IMR-90 (cell line): ENCODE measurements around the gene TTLL4. TPM values are rescaled to one million over a fixed set of nuclear protein-coding genes. Genes with fewer than 3 reads are reported as not detected.

Experiments
- ATAC-seq: fragments of 200-7000 bp; cut with Tn5 transposase; 2 replicates; pipeline ENCODE4 v1.9.1; 2020; ENCODE audit warnings: low read depth, mild to moderate bottlenecking, moderate library complexity
- BruUV-seq: library from RNA; stranded (reverse); fragments of 400-500 nt; replicated peaks from 2 replicates; lab custom pipeline; 2021; lab: Mats Ljungman, UMichigan
- CTCF ChIA-PET: fragments of 300-600 bp; formaldehyde crosslinking; extraction: SDS; loops from one replicate; lab custom pipeline; 2021; ENCODE audit warnings: antibody characterized with exemption; lab: Yijun Ruan, JAX
- POLR2A ChIA-PET: fragments of 300-600 bp; sonication (Branson Sonifier 250); formaldehyde crosslinking; loops from one replicate; lab custom pipeline; 2022; ENCODE audit warnings: antibody characterized with exemption; ENCODE audit not compliant: unreplicated experiment; lab: Charles Lee
- DNase-seq: peaks from one replicate; pipeline ENCODE4 v3.0.0; 2013
- H2AFZ ChIP-seq: replicated peaks from 2 replicates; pipeline ENCODE3; 2013; ENCODE audit warnings: low read length, mild to moderate bottlenecking; ENCODE audit not compliant: poor library complexity
- H2AK5ac ChIP-seq: 2 replicates; pipeline ENCODE4 v1.6.1; 2013; ENCODE audit warnings: low read depth, low read length, inconsistent platforms
- H2AK9ac ChIP-seq: replicated peaks from 2 replicates; pipeline ENCODE3; 2013; ENCODE audit warnings: mild to moderate bottlenecking, low read depth, low read length, moderate library complexity; ENCODE audit not compliant: poor library complexity
- H2BK120ac ChIP-seq: 2 replicates; pipeline ENCODE4 v1.6.1; 2013; ENCODE audit warnings: low read depth, low read length, inconsistent platforms
- H2BK15ac ChIP-seq: 3 replicates; pipeline ENCODE4 v1.6.1; 2013; ENCODE audit warnings: low read depth, low read length, inconsistent platforms
- H2BK20ac ChIP-seq: 2 replicates; pipeline ENCODE4 v1.6.1; 2013; ENCODE audit warnings: low read depth, mild to moderate bottlenecking, inconsistent platforms, low read length, moderate library complexity
- H2BK5ac ChIP-seq: 2 replicates; pipeline ENCODE4 v1.6.1; 2013; ENCODE audit warnings: mild to moderate bottlenecking, low read depth, low read length, inconsistent platforms; ENCODE audit not compliant: poor library complexity, severe bottlenecking
- H3K14ac ChIP-seq: replicated peaks from 2 replicates; pipeline ENCODE4 v1.6.1; 2013; ENCODE audit warnings: low read depth, low read length, inconsistent platforms
- H3K18ac ChIP-seq: 2 replicates; pipeline ENCODE4 v1.6.1; 2013; ENCODE audit warnings: low read depth, low read length, control low read depth
- H3K23ac ChIP-seq: 2 replicates; pipeline ENCODE4 v1.6.1; 2013; ENCODE audit warnings: low read depth, low read length, inconsistent platforms
- H3K27ac ChIP-seq: 2 replicates; pipeline ENCODE4 v1.5.1; 2013; ENCODE audit warnings: mild to moderate bottlenecking, control low read depth, low read length; ENCODE audit not compliant: insufficient read depth
- H3K27me3 ChIP-seq: 2 replicates; pipeline ENCODE4 v1.6.1; 2013; ENCODE audit warnings: low read length; ENCODE audit not compliant: control insufficient read depth, insufficient read depth
- H3K36me3 ChIP-seq: 2 replicates; pipeline ENCODE4 v1.6.1; 2013; ENCODE audit warnings: low read length, mixed read lengths; ENCODE audit not compliant: control insufficient read depth, insufficient read depth
- H3K4ac ChIP-seq: 2 replicates; pipeline ENCODE4 v1.6.1; 2013; ENCODE audit warnings: low read depth, low read length, inconsistent platforms
- H3K4me1 ChIP-seq: 2 replicates; pipeline ENCODE4 v1.6.1; 2013; ENCODE audit warnings: low read length, mixed read lengths; ENCODE audit not compliant: control insufficient read depth, insufficient read depth
- H3K4me2 ChIP-seq: 2 replicates; pipeline ENCODE4 v1.6.1; 2013; ENCODE audit warnings: low read depth, mild to moderate bottlenecking, control low read depth, low read length, moderate library complexity
- H3K4me3 ChIP-seq: 2 replicates; pipeline ENCODE4 v1.5.1; 2013; ENCODE audit warnings: low read depth, mild to moderate bottlenecking, control low read depth, low read length, moderate library complexity; ENCODE audit not compliant: insufficient read depth
- H3K56ac ChIP-seq: 2 replicates; pipeline ENCODE4 v1.6.1; 2013; ENCODE audit warnings: low read length, inconsistent platforms; ENCODE audit not compliant: insufficient read depth; ENCODE audit errors: extremely low read depth
- H3K79me1 ChIP-seq, 2 experiments: 2 replicates each; pipeline ENCODE4 v1.6.1; 2013; ENCODE audit warnings: low read length in 2 of 2, inconsistent platforms in 1 of 2, low read depth in 1 of 2
- H3K9ac ChIP-seq: 2 replicates; pipeline ENCODE4 v1.6.1; 2013; ENCODE audit warnings: low read depth, low read length, control low read depth
- H3K9me1 ChIP-seq: 2 replicates; pipeline ENCODE4 v1.6.1; 2013; ENCODE audit warnings: low read length, inconsistent platforms; ENCODE audit not compliant: insufficient read depth
- H3K9me3 ChIP-seq: 2 replicates; pipeline ENCODE4 v1.6.1; 2013; ENCODE audit warnings: low read length; ENCODE audit not compliant: control insufficient read depth, insufficient read depth
- H4K20me1 ChIP-seq: 2 replicates; pipeline ENCODE4 v1.6.1; 2013; ENCODE audit warnings: low read length, inconsistent platforms; ENCODE audit not compliant: insufficient read depth
- H4K5ac ChIP-seq: 2 replicates; pipeline ENCODE4 v1.6.1; 2013; ENCODE audit warnings: mild to moderate bottlenecking, low read depth, low read length, control low read depth
- H4K8ac ChIP-seq, 2 experiments: 2 replicates each; pipeline ENCODE4 v1.6.1; 2013; ENCODE audit warnings: low read depth in 2 of 2, low read length in 2 of 2, control low read depth in 1 of 2, inconsistent platforms in 1 of 2
- H4K91ac ChIP-seq: 2 replicates; pipeline ENCODE4 v1.6.1; 2013; ENCODE audit warnings: low read depth, low read length, inconsistent platforms; ENCODE audit not compliant: insufficient read depth
- BHLHE40 ChIP-seq: fragments of 150-350 bp; IDR thresholded peaks from 2 replicates; pipeline ENCODE4 v1.6.1; 2016; ENCODE audit warnings: mild to moderate bottlenecking, low read depth, low read length
- CEBPB ChIP-seq: IDR thresholded peaks from 2 replicates; pipeline ENCODE4 v1.6.1; 2012; ENCODE audit warnings: low read depth, low read length, improper control_type of control experiment
- CTCF ChIP-seq: conservative IDR thresholded peaks from 2 replicates; pipeline ENCODE4 v1.5.1; 2012; ENCODE audit warnings: mild to moderate bottlenecking, low read depth, low read length, improper control_type of control experiment
- ELK1 ChIP-seq: fragments of 150-350 bp; IDR thresholded peaks from 2 replicates; pipeline ENCODE4 v1.6.1; 2016; ENCODE audit warnings: low read depth, mild to moderate bottlenecking, low read length, moderate library complexity, borderline replicate concordance
- FOS ChIP-seq: fragments of 150-350 bp; IDR thresholded peaks from 2 replicates; pipeline ENCODE4 v1.6.1; 2016; ENCODE audit warnings: low read depth, low read length
- MAFK ChIP-seq: IDR thresholded peaks from 2 replicates; pipeline ENCODE4 v1.6.1; 2012; ENCODE audit warnings: low read depth, low read length, improper control_type of control experiment
- MAZ ChIP-seq: IDR thresholded peaks from 2 replicates; pipeline ENCODE4 v1.6.1; 2012; ENCODE audit warnings: low read depth, mild to moderate bottlenecking, low read length, improper control_type of control experiment, moderate library complexity, borderline replicate concordance
- MXI1 ChIP-seq: IDR thresholded peaks from 2 replicates; pipeline ENCODE4 v1.6.1; 2012; ENCODE audit warnings: low read depth, mild to moderate bottlenecking, low read length, moderate library complexity, borderline replicate concordance
- NFE2L2 ChIP-seq: fragments of 150-350 bp; IDR thresholded peaks from 2 replicates; pipeline ENCODE4 v1.6.1; 2016; ENCODE audit warnings: low read depth, mild to moderate bottlenecking, low read length
- POLR2A ChIP-seq: IDR thresholded peaks from 2 replicates; pipeline ENCODE4 v1.6.1; 2012; ENCODE audit warnings: mild to moderate bottlenecking, low read depth, low read length
- RAD21 ChIP-seq: IDR thresholded peaks from 2 replicates; pipeline ENCODE4 v1.6.1; 2012; ENCODE audit warnings: low read length, improper control_type of control experiment
- RCOR1 ChIP-seq: IDR thresholded peaks from 2 replicates; pipeline ENCODE4 v1.6.1; 2012; ENCODE audit warnings: mild to moderate bottlenecking, low read length, improper control_type of control experiment; ENCODE audit not compliant: insufficient replicate concordance
- RFX5 ChIP-seq: IDR thresholded peaks from 2 replicates; pipeline ENCODE4 v1.8.0; 2012; ENCODE audit warnings: low read depth, mild to moderate bottlenecking, low read length, moderate library complexity
- USF2 ChIP-seq: fragments of 150-350 bp; IDR thresholded peaks from 2 replicates; pipeline ENCODE4 v1.6.1; 2017; ENCODE audit warnings: mild to moderate bottlenecking, antibody characterized with exemption, low read length, low read depth
- WGBS, 2 experiments: methylation state at CpG; one replicate each; pipeline versions ENCODE4 v1.1.5 to v1.1.7; 2013; ENCODE audit warnings: missing lambda C conversion rate in 2 of 2; ENCODE audit not compliant: insufficient read length in 1 of 2; ENCODE audit errors: extremely low coverage in 2 of 2; 5-methylcytosine and 5-hydroxymethylcytosine counted together
- dilution Hi-C: fragments of 300-500 bp; cut with HindIII; formaldehyde crosslinking; loops from one replicate; pipeline ENCODE4 v1.14.3; 2018; ENCODE audit warnings: low sequenced_read_pairs; ENCODE audit not compliant: unreplicated experiment
- in situ Hi-C: fragments of 300-500 bp; cut with MboI; formaldehyde crosslinking; loops from 3 replicates; pipeline ENCODE4 v1.14.3; 2019; ENCODE audit warnings: low sequenced_read_pairs, inconsistent platforms, mixed read lengths
- intact Hi-C: fragments of 100-400 bp; cut with micrococcal nuclease; formaldehyde crosslinking; loops from 2 replicates; pipeline ENCODE4 v1.10.0; 2022
- polyA plus RNA-seq, 3 experiments: library from polyadenylated mRNA; depleted of rRNA; stranded (reverse); fragments of >200 nt; gene quantifications; 2 replicates each; pipeline ENCODE4 v1.2.3, GENCODE V29; 2012; ENCODE audit warnings: low replicate concordance in 1 of 3
- total RNA-seq: library from RNA; depleted of rRNA; stranded (reverse); fragments of >200 nt; gene quantifications from 2 replicates; pipeline ENCODE4 v1.2.3, GENCODE V29; 2012

TTLL4 gene
- total and polyA plus RNA-seq, 2 of the 4 experiments (the other 2 are of a cell fraction), result 9.0 to 22.9 TPM

- Histone ChIP-seq H3K9ac (no peak overlapping the region), H2BK15ac (peak overlapping the region; percentile 81; the same call in 2 of the 3 replicates), H2BK20ac (peak overlapping the region; percentile 74; the same call in 1 of the 2 replicates), H3K36me3 (peaks cover 18% of the 10 kb centered on the region), H3K56ac (no peak overlapping the region), H4K91ac (peak overlapping the region; percentile 51), H4K5ac (peak overlapping the region; percentile 93), H2BK5ac (peak overlapping the region; percentile 90), H2AK5ac (peak overlapping the region; percentile 81; the same call in 1 of the 2 replicates), H4K20me1 (peaks cover 4% of the 10 kb centered on the region; the same call in 1 of the 2 replicates), H3K27ac (peak overlapping the region; percentile 30; the same call in 1 of the 2 replicates), H3K14ac (peak overlapping the region; percentile 93), H2AFZ (peak overlapping the region; percentile 34), H3K9me3 (no peaks in the 10 kb centered on the region), H4K8ac (peak overlapping the region; percentile 2 to 82; a peak in 3 of 4 replicates), H3K4me2 (no peak overlapping the region; the same call in 1 of the 2 replicates), H3K4me3 (no peak overlapping the region), H3K9me1 (peaks cover 25% of the 10 kb centered on the region), H3K4ac (peak overlapping the region; percentile 86), H2BK120ac (peak overlapping the region; percentile 84), H3K23ac (peak overlapping the region; percentile 68), H3K79me1 (peaks cover 41 to 78% of the 10 kb centered on the region in 2 experiments), H3K4me1 (peaks cover 20% of the 10 kb centered on the region), H3K27me3 (no peaks in the 10 kb centered on the region), H3K18ac (peak overlapping the region; percentile 87), H2AK9ac (peak overlapping the region; percentile 90)
- intact Hi-C loops (loop anchor here (5.0 kb wide), 1 partner anchor 73 kb away; no protein-coding TSS in a partner anchor), dilution Hi-C loops (no loop called here), in situ Hi-C loops (no loop called here)
- POLR2A ChIA-PET, result no interaction called here
- WGBS, 2 experiments, result no CpG with 5 or more reads among the region's 8 CpGs
- no TSS peak for BruUV-seq
- DNase-seq (peak; percentile 23), ATAC-seq (no peak)
- CTCF ChIA-PET, result interaction anchor here (0.5 to 1.0 kb wide), 2 partner anchors 24 to 441 kb away, joined by 3 to 4 read pairs; no protein-coding TSS in a partner anchor
- TF ChIP-seq MAFK (no peak), RAD21 (no peak), RCOR1 (no peak), CEBPB (no peak), NFE2L2 (no peak), BHLHE40 (no peak), MAZ (no peak), ELK1 (no peak), USF2 (no peak), FOS (no peak), MXI1 (no peak), RFX5 (no peak), POLR2A (no peak), CTCF (no peak)
Observed at GRCh38 chr2:218734190-218734975, 23.7 kb downstream of the TTLL4 start.
